HS-5 (cell line): Measurements from ENCODE around the gene FMN2.

ENCODE experiments used
- DNase-seq: peaks from one replicate; pipeline ENCODE4 v3.0.0-alpha.2; 2012; ENCODE audit warnings: low read depth

The FMN2 gene

DNA sequence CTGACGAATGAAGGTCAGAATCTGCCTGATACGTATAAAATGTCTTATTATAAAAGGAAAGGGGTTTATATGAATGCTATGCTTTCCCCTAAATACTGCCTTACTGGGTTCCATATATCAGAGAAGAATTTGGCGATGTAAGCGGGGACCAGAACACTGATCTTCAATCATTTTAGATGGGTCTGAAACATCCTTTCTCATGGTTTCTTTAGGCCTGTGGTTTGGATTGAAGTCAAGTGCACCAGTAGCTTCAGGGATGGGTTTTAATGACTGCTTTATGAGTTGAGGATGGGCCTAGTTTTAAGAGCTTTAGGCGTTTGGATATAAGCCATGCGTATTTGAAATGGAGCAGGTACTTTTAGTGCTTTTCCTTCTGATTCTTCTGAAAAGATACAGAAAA is 6.9 kb downstream of the FMN2 start:
- DNase-seq, result no peak

DNA sequence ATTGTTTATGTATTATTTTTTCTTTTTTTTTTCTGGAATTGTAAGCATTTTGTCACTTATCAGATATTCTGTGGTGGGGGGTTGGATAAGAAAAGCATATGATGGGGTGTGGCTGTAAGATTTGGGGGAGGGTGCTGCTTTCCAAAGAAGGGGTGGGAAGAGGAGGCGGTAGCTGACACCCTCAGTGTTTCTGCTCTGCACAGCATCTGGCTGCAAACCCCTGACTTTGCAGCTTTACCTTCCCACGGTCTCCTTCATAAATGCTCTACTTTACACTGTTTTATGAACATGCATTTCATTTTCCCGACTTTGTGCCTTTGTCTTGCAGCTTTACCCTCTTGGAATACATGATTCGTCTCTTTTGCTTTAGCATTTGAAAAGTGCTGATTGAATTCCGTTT is 7.6 kb downstream of the FMN2 start:
- no peak for DNase-seq

- no peak for DNase-seq
These were observed 8.1 kb downstream of the FMN2 start for GRCh38 chr1:240099748-240100147.

- DNase-seq, result no peak
These were observed 8.8 kb downstream of the FMN2 start for GRCh38 chr1:240100371-240100934.

DNA sequence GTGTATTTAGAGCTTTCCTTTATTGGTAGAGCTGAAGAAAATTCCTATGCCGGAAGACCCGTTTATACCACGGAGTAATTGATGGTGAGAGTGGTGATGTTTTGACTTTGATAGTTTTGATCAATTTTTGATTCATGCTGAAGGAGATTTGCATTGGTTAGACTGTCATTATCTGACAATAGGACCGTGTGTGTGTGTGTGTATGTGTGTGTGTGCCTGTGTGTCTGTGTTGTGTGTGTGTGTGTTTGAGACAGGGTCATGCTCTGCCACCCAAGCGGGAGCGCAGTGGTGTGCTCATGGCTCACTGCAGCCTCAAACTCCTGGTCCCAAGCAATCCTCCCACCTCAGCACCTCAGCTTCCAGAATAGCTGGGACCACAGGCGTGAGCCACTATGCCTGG is 9.6 kb downstream of the FMN2 start:
- DNase-seq, result no peak

- DNase-seq, result no peak
These were observed 10.1 kb downstream of the FMN2 start for GRCh38 chr1:240101737-240102136.

DNA sequence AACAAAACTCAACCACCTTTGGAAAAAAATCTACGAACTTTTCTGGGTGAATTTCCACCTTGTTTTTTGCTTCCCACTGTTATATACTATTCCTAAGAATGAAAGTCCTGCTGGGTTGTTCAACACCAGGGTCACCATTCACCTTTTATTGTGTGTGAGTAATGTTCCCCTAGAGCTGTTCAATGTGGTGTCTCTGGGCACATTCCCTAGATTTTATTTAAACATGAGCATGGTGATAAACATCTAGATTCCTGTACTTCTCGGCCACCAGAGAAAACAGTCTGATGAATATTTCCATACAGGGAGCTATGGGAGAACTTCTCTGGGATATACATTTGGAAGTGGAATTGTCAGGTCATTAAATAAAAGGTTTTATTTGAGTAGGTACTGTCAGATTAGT is 13.0 kb downstream of the FMN2 start:
- DNase-seq, result no peak

DNA sequence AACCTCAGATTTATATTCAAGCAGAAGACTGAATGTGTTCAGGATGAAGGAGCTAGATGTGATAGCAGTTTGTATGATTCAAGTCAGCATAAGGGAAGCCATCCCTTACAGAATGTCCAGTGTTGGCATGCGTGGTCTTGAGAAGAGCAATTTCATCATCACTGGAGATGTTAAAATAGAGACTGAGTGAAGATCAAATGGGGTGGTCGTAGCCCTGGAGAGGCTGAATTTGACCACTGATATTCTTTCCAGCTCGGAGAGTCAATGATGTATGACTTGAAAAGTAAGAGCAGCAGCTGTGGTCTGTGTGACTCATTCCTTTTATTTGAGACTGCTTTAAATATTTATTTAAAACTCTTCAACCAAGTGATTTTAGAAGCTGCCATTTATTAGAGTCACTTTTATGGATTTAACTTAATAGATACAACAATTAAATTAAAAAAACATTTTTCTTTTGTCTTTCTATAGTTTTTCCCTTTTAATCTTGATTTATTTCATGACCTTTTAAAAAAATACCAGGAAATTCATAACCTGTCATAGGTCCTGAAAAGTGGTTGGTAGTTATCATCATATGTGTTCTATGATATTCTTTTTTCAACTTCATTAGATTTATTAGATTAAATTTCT is 15.5 kb downstream of the FMN2 start:
- no peak for DNase-seq

DNA sequence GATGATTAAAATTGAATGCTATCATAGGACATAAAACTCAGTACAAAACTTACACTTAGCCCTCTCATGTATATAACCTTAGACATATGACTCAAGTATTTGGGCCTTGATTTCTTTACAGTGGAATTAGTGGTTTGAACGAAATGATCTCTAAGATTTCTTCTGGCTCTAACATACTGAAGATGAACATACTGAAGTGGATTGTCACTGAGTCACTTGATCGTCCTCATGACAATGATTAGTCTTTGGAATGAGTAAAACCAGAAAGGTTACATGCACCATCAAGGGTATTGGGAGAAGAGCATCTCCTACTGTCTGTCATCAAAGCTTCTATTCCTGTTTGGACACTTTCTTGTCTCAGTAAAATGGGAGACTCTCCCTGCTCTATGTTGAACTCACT is 17.4 kb downstream of the FMN2 start:
- DNase-seq, result no peak

GRCh38 chr1:240109920-240110636 is 18.4 kb downstream of the FMN2 start:
- DNase-seq, result no peak

DNA sequence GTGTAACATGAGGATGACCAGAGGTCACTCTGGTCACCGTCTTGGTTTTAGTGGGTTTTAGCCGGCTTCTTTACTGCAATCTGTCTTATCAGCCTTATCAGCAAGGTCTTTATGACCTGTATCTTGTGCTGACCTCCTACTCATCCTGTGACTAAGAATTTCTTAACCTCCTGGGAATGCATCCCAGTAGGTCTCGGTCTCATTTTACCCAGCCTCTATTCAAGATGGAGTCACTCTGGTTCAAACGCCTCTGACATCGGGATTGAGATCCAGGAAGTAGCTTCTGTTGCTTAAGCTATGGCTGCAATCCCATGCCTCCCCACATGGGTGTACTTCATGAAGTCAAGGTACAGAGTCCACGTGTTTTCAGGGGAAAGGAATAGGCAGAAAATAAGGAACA is 19.9 kb downstream of the FMN2 start:
- DNase-seq, result no peak

- DNase-seq, result no peak
These were observed 22.5 kb downstream of the FMN2 start for GRCh38 chr1:240114222-240114621.

- no peak for DNase-seq
These were observed 24.1 kb downstream of the FMN2 start for GRCh38 chr1:240115831-240116230.

GRCh38 chr1:240116831-240117769 is 25.4 kb downstream of the FMN2 start:
- DNase-seq, result no peak

- no peak for DNase-seq
These were observed 26.2 kb downstream of the FMN2 start for GRCh38 chr1:240117930-240118329.

- DNase-seq, result no peak
These were observed 31.2 kb downstream of the FMN2 start for GRCh38 chr1:240122639-240123613.

GRCh38 chr1:240126821-240127220 is 35.1 kb downstream of the FMN2 start:
- no peak for DNase-seq

GRCh38 chr1:240128366-240128765 is 36.7 kb downstream of the FMN2 start:
- DNase-seq, result no peak

DNA sequence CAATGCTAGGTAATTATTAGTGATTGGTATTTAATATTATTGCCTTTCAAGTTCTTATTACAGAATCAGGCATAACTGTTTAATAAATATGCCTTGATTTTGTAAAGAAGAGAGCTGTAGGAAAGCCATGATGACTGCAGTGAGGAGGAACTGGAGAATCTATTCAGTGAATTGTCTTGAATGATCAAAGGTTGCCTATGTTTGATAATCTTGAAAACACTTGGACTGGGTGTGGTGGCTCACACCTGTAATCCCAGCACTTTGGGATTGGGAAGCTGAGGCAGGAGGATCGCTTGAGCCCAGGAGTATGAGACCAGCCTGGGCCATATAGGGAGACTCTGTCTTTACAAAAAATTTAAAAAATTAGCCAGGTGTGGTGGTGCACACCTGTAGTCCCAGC is 42.4 kb downstream of the FMN2 start:
- no peak for DNase-seq

- no peak for DNase-seq
These were observed 42.9 kb downstream of the FMN2 start for GRCh38 chr1:240134596-240134995.

DNA sequence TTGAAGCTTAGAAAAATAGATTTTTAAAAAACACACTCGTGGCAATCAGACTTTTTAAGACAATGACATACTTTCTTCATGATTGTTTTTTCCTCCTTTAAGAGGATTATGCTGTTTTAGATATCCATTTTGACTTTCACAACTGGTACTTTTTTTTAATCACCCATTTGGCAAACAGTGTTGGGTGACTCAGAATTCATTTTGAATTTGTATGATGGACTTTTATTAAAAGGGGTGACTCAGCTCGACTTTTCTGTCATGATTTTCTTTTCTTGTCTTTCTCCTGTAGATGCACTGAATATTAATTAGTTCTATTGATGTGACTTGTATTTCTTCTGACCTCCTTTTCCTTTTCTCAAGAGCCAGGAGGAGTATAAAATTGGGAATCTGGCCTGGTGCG is 44.7 kb downstream of the FMN2 start:
- no peak for DNase-seq
